Kidney epithelial cell (primary cell): ENCODE data around the gene RPP14. TPM values are rescaled to one million over a fixed set of nuclear protein-coding genes. Genes with fewer than 3 reads are reported as not detected.
"Not testable (repeated sequence)": the region's sequence is repeated elsewhere in the genome, so short reads cannot be mapped to it uniquely, and the experiment has no call there.

Source experiments
- DNase-seq: peaks from one replicate; pipeline ENCODE4 v3.0.0-alpha.2; 2010; ENCODE audit warnings: low read depth
- H3K27me3 ChIP-seq: 2 replicates; pipeline ENCODE4 v1.6.0; 2011; ENCODE audit warnings: low read length; ENCODE audit not compliant: control insufficient read depth, insufficient read depth
- H3K36me3 ChIP-seq: 2 replicates; pipeline ENCODE4 v1.5.1; 2011; ENCODE audit warnings: low read length; ENCODE audit not compliant: control insufficient read depth, insufficient read depth
- H3K4me3 ChIP-seq: 2 replicates; pipeline ENCODE4 v1.5.1; 2011; ENCODE audit warnings: low read depth, mild to moderate bottlenecking, control low read depth, low read length
- CTCF ChIP-seq: IDR thresholded peaks from 2 replicates; pipeline ENCODE4 v1.5.1; 2011; ENCODE audit warnings: mild to moderate bottlenecking, moderate library complexity, low read length, control low read depth, inconsistent platforms; ENCODE audit not compliant: insufficient read depth, poor library complexity, severe bottlenecking
- total RNA-seq: library from RNA; depleted of rRNA; stranded (reverse); fragments of >200 nt; gene quantifications from 2 replicates; pipeline ENCODE4 v1.2.3, GENCODE V29; 2015

Gene RPP14
- total RNA-seq, 1 donor from 2014 or later, result 15.1 TPM

DNA sequence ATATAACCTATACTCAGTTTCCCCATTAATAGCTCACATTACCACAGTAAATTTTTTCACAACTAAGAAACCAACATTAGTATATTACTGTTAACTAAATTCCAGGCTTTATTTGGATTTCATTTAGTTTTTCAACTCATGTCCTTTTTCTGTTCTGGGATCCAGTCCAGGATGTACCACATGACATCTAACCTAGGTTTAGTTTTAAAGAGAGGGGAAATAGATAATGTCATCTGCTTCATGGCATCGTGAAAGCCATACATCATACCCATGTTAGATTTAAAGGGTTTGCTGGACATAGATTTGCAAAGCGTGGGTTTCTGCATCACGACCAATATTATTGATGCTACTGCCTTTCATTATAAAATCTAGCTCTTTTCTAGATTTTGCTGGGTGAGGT, 33.2 kb upstream of the RPP14 start:
- TF ChIP-seq CTCF, result no peak
- H3K36me3 ChIP-seq, result peaks cover 2% of the 10 kb centered on the region
- no peak for DNase-seq
- no peaks in the 10 kb centered on the region for H3K27me3 ChIP-seq
- H3K4me3 ChIP-seq, result no peak overlapping the region

GRCh38 chr3:58273362-58273761, 32.7 kb upstream of the RPP14 start:
- not testable (repeated sequence) for DNase-seq, H3K4me3 ChIP-seq, H3K27me3 ChIP-seq, H3K36me3 ChIP-seq

DNA sequence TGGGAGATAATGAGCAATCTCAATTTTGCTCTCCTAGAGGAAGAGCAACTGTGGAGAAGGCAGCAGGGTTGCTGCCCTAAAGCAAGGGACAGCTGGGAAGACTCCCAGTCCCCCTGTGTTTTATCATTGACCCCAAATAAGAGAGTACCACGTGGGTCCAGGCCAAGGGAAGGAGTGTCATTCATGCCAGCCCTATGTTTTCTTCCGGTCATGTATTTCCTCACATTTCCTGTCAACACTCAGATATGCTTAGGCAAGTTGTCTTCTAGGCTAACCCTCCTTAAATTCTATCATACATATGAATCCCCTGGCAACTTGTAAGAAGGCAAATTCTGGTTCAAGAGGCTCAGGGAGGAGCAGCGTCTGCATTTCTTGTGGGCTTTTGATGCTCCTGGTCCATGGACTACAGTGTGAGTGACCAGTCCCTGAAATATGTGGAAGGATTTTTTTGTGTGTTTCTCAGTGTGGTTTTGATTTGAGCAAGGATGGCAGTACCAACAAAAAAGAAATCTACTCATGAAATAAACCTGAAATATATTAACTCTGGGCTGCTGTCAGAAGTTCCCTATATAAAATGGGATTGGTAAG, 31.9 kb upstream of the RPP14 start:
- TF ChIP-seq CTCF, result no peak
- Histone ChIP-seq H3K27me3 (no peaks in the 10 kb centered on the region), H3K4me3 (no peak overlapping the region), H3K36me3 (peaks cover 2% of the 10 kb centered on the region)
- DNase-seq, result no peak

DNA sequence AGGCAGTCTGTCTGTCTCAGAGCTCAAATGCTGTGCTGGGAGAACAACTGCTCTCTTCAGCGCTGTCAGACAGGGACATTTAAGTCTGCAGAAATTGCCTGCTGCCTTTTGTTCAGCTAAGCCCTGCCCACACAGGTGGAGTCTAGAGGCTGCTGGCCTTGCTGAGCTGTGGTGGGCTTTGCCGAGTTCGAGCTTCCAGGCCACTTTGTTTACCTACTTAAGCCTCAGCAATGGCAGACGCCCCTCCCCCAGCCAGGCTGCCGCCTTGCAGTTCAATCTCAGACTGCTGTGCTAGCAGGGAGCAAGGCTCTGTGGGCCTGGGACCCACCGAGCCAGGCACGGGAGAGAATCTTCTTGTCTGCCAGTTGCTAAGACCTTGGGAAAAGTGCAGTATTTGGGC, 25.0 kb upstream of the RPP14 start:
- H3K27me3 ChIP-seq, result no peaks in the 10 kb centered on the region

GRCh38 chr3:58285334-58285733, 20.7 kb upstream of the RPP14 start:
- no peak for TF ChIP-seq CTCF
- DNase-seq, result no peak
- Histone ChIP-seq H3K27me3 (no peaks in the 10 kb centered on the region), H3K36me3 (no peaks in the 10 kb centered on the region), H3K4me3 (no peak overlapping the region)

More for the DNA sequence above, 25.0 kb upstream of the RPP14 start:
- no peak for DNase-seq
- Histone ChIP-seq H3K36me3 (no peaks in the 10 kb centered on the region), H3K4me3 (no peak overlapping the region)
- TF ChIP-seq CTCF, result no peak

GRCh38 chr3:58287354-58287753, 18.7 kb upstream of the RPP14 start:
- Histone ChIP-seq H3K4me3 (no peak overlapping the region), H3K27me3 (no peaks in the 10 kb centered on the region), H3K36me3 (no peaks in the 10 kb centered on the region)
- no peak for DNase-seq
- TF ChIP-seq CTCF, result no peak
